K562 (cell line): Measurements from ENCODE around the gene BTLA.

Source experiments
- CTCF ChIP-seq, 3 experiments: IDR thresholded peaks in 2 of 3; conservative IDR thresholded peaks in 1 of 3; 2 replicates each; pipeline ENCODE4 v1.5.1; 2011 to 2012; ENCODE audit warnings: low read length in 3 of 3, mild to moderate bottlenecking in 3 of 3, control low read depth in 2 of 3, improper control_type of control experiment in 1 of 3, inconsistent platforms in 1 of 3, low read depth in 1 of 3, mixed read lengths in 1 of 3, moderate library complexity in 1 of 3; ENCODE audit not compliant: insufficient read depth in 2 of 3
- NFXL1 ChIP-seq: fragments of 450-650 bp; formaldehyde crosslinking; IDR thresholded peaks from 2 replicates; pipeline ENCODE4 v1.4.0; 2021; ENCODE audit warnings: mild to moderate bottlenecking
- TCF15 ChIP-seq: fragments of 250-450 bp; sonication (Bioruptor Pico); IDR thresholded peaks from 2 replicates; pipeline ENCODE4 v1.8.0; 2022; ENCODE audit warnings: moderate library complexity, mild to moderate bottlenecking, inconsistent platforms

- TF ChIP-seq CTCF (IDR thresholded peaks at IDR 0.05 in 2 of 3, conservative IDR thresholded peaks at IDR 0.05 in 1 of 3; ENCODE audit: insufficient read depth in 2 of 3, low read depth in 1 of 3, low read length in 3 of 3) (no peak), TCF15 (CRISPR knock-in tag) (no peak), NFXL1 (no peak)
Measured at GRCh38 chr3:112417696-112418318, 81.5 kb downstream of the BTLA start.
